ENCODE results near the gene HORMAD2. TPM values are rescaled to one million over a fixed set of nuclear protein-coding genes. Genes with fewer than 3 reads are reported as not detected.

Gene HORMAD2, protein sequence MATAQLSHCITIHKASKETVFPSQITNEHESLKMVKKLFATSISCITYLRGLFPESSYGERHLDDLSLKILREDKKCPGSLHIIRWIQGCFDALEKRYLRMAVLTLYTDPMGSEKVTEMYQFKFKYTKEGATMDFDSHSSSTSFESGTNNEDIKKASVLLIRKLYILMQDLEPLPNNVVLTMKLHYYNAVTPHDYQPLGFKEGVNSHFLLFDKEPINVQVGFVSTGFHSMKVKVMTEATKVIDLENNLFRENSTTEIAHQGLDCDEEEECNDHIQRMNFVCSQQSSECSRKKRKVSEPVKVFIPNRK
- total RNA-seq = not detected in 2 replicates

DNA sequence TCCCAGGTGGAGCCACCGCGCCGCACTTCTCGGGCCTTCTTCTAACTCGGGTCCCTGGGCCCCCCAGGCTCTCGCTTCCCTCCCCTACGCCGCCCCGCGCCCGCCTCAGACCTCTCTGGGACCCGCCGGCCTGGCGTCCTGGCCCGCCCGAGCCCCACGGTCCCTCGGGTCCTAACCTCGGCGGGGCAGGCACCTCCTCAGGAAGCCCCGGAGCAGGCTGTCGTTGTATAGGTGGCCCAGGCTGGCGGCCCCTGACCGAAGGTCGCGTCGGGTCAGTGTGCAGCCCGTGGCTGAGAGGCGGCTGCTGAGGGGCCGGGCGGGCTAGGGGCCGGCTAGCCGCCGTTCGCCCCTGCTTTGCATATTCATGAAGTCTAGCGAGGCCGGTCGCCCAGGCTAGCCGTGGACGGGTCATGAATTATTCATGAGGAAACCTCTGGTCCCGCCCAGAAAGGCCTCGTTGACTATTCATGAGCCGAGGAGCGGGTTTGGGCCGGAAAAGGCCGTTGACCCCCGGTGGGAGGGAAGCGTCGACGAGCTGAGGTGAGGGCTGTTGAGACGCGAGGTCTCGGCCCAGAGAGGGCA, at the start of gene HORMAD2:
Gene HORMAD2, plus strand, starts transcription at position 513 of the 582 bp plus-strand sequence. CDS start 13,489 bp downstream, outside the sequence.

Other genes with a start within 250 kb of the HORMAD2 start
- gene ASCC2, start 242.2 kb upstream of the HORMAD2 start, total RNA-seq = 28.1 and 37.1 TPM in 2 replicates
- gene MTMR3, start 197.3 kb upstream of the HORMAD2 start, total RNA-seq = 32.4 and 36.0 TPM in 2 replicates
- 46.1 and 47.4 TPM in 2 replicates for gene LIF, start 166.3 kb downstream of the HORMAD2 start, total RNA-seq
- gene OSM, start 186.4 kb downstream of the HORMAD2 start, total RNA-seq = not detected in 2 replicates
- 7.5 and 10.4 TPM in 2 replicates for gene CASTOR1, start 209.0 kb downstream of the HORMAD2 start, total RNA-seq
- gene TBC1D10A, start 246.5 kb downstream of the HORMAD2 start, total RNA-seq = 13.7 and 14.1 TPM in 2 replicates

All from smooth muscle cell of the pulmonary artery (primary cell).